Smooth muscle cell of the brain vasculature (primary cell): Measurements from ENCODE around the gene LRBA.
"Not testable (repeated sequence)": the region's sequence is repeated elsewhere in the genome, so short reads cannot be mapped to it uniquely, and the experiment has no call there.

Experiments used
- DNase-seq: peaks from one replicate; pipeline ENCODE4 v3.0.0-alpha.2; 2012; ENCODE audit warnings: low read depth, low spot score

The LRBA gene

GRCh38 chr4:150974252-150974640, 40.8 kb downstream of the LRBA start:
- no peak for DNase-seq

- DNase-seq = no peak
Observed at GRCh38 chr4:150973626-150974251, 41.3 kb downstream of the LRBA start.

GRCh38 chr4:150972592-150972991, 42.5 kb downstream of the LRBA start:
- DNase-seq = no peak

GRCh38 chr4:150971901-150972300, 43.2 kb downstream of the LRBA start:
- no peak for DNase-seq

GRCh38 chr4:150970685-150971151, 44.4 kb downstream of the LRBA start:
- DNase-seq = no peak

GRCh38 chr4:150964754-150965153, 50.3 kb downstream of the LRBA start:
- no peak for DNase-seq

- not testable (repeated sequence) for DNase-seq
Observed at GRCh38 chr4:150963602-150964345, 51.3 kb downstream of the LRBA start.

- no peak for DNase-seq
Observed at GRCh38 chr4:150962245-150962644, 52.8 kb downstream of the LRBA start.

GRCh38 chr4:150961566-150961965, 53.5 kb downstream of the LRBA start:
- DNase-seq = no peak

GRCh38 chr4:150960818-150961217, 54.3 kb downstream of the LRBA start:
- DNase-seq = no peak

GRCh38 chr4:150960079-150960478, 55.0 kb downstream of the LRBA start:
- peak; percentile 13 for DNase-seq

- DNase-seq = not testable (repeated sequence)
Observed at GRCh38 chr4:150957981-150958380, 57.1 kb downstream of the LRBA start.

- DNase-seq = not testable (repeated sequence)
Observed at GRCh38 chr4:150957095-150957494, 58.0 kb downstream of the LRBA start.

- DNase-seq = not testable (repeated sequence)
Observed at GRCh38 chr4:150953916-150954315, 61.2 kb downstream of the LRBA start.

GRCh38 chr4:150952167-150952845, 62.8 kb downstream of the LRBA start:
- no peak for DNase-seq

GRCh38 chr4:150950657-150951288, 64.3 kb downstream of the LRBA start:
- no peak for DNase-seq

GRCh38 chr4:150949943-150950342, 65.1 kb downstream of the LRBA start:
- no peak for DNase-seq

- no peak for DNase-seq
Observed at GRCh38 chr4:150949342-150949741, 65.7 kb downstream of the LRBA start.

- no peak for DNase-seq
Observed at GRCh38 chr4:150948710-150949109, 66.4 kb downstream of the LRBA start.

GRCh38 chr4:150948074-150948473, 67.0 kb downstream of the LRBA start:
- DNase-seq = no peak

GRCh38 chr4:150944660-150945059, 70.4 kb downstream of the LRBA start:
- no peak for DNase-seq

GRCh38 chr4:150943818-150944217, 71.3 kb downstream of the LRBA start:
- DNase-seq = no peak
